Endothelial cell of umbilical vein (primary cell): ENCODE data around the gene SLC35F3.

Experiments
- EZH2 ChIP-seq: IDR thresholded peaks from 2 replicates; pipeline ENCODE4 v1.6.1; 2012; ENCODE audit warnings: borderline replicate concordance, low read depth, mild to moderate bottlenecking, moderate library complexity, low read length, inconsistent platforms; ENCODE audit not compliant: severe bottlenecking
- FOS ChIP-seq: IDR thresholded peaks from 2 replicates; pipeline ENCODE4 v1.6.1; 2011; ENCODE audit warnings: mild to moderate bottlenecking, low read length, moderate library complexity, borderline replicate concordance; ENCODE audit not compliant: insufficient read depth
- GATA2 ChIP-seq: IDR thresholded peaks from 2 replicates; pipeline ENCODE4 v1.7.0; 2011; ENCODE audit warnings: low read depth, mild to moderate bottlenecking, moderate library complexity, mixed read lengths, low read length; ENCODE audit not compliant: insufficient read length, insufficient read depth
- JUN ChIP-seq: IDR thresholded peaks from 2 replicates; pipeline ENCODE4 v1.6.1; 2011; ENCODE audit warnings: borderline replicate concordance, low read depth; ENCODE audit not compliant: insufficient read length, insufficient read depth
- MAX ChIP-seq: IDR thresholded peaks from 2 replicates; pipeline ENCODE4 v1.6.1; 2011; ENCODE audit not compliant: insufficient read depth, insufficient read length
- MYC ChIP-seq: IDR thresholded peaks from one replicate; pipeline ENCODE4 v1.6.1; 2011; ENCODE audit warnings: mild to moderate bottlenecking, low read depth, low read length
- POLR2A ChIP-seq: IDR thresholded peaks from 2 replicates; pipeline ENCODE4 v1.6.1; 2012; ENCODE audit warnings: low read depth, mild to moderate bottlenecking, control low read depth, low read length
- POLR2AphosphoS5 ChIP-seq: IDR thresholded peaks from 2 replicates; pipeline ENCODE4 v1.6.1; 2012; ENCODE audit warnings: low read depth, mild to moderate bottlenecking, control low read depth, low read length, moderate library complexity; ENCODE audit not compliant: insufficient read depth
- TF ChIP-seq, protein P1 (sequence below), 2 donors: IDR thresholded peaks; 1 replicate in 1 of 2; 2 replicates in 1 of 2; pipeline ENCODE4 v1.5.1; 2011; ENCODE audit warnings: low read length in 2 of 2, mild to moderate bottlenecking in 2 of 2, moderate library complexity in 2 of 2, control low read depth in 1 of 2, inconsistent platforms in 1 of 2, low read depth in 1 of 2; ENCODE audit not compliant: insufficient read depth in 1 of 2; ENCODE audit errors: extremely low read depth in 1 of 2

- TF ChIP-seq GATA2, result no peak
- TF ChIP-seq, protein P1, sequence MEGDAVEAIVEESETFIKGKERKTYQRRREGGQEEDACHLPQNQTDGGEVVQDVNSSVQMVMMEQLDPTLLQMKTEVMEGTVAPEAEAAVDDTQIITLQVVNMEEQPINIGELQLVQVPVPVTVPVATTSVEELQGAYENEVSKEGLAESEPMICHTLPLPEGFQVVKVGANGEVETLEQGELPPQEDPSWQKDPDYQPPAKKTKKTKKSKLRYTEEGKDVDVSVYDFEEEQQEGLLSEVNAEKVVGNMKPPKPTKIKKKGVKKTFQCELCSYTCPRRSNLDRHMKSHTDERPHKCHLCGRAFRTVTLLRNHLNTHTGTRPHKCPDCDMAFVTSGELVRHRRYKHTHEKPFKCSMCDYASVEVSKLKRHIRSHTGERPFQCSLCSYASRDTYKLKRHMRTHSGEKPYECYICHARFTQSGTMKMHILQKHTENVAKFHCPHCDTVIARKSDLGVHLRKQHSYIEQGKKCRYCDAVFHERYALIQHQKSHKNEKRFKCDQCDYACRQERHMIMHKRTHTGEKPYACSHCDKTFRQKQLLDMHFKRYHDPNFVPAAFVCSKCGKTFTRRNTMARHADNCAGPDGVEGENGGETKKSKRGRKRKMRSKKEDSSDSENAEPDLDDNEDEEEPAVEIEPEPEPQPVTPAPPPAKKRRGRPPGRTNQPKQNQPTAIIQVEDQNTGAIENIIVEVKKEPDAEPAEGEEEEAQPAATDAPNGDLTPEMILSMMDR (IDR thresholded peaks at IDR 0.05; ENCODE audit: extremely low read depth in 1 of 2, insufficient read depth in 1 of 2, low read depth in 1 of 2, low read length in 2 of 2), result no peak
- TF ChIP-seq POLR2AphosphoS5, result no peak
- TF ChIP-seq POLR2A, result no peak
- TF ChIP-seq EZH2, result no peak
- no peak for TF ChIP-seq JUN
- no peak for TF ChIP-seq MAX
- TF ChIP-seq FOS, result no peak
- TF ChIP-seq MYC, result no peak
Observed at GRCh38 chr1:234214911-234215892, 310.7 kb downstream of the SLC35F3 start.
